Stimulated activated CD4-positive, alpha-beta T cell treated with anti-CD3 and anti-CD28 coated beads, Interleukin-1b, Interleukin-23, amount 100 ng/mL, for 4 hours (primary cell): ENCODE data around the gene CCDC148.
"Not testable (repeated sequence)": the region's sequence is repeated elsewhere in the genome, so short reads cannot be mapped to it uniquely, and the experiment has no call there.

Experiments used
- DNase-seq, 2 donors: peaks; one replicate each; pipeline ENCODE4 v3.0.0-alpha.2; 2020; ENCODE audit warnings: low read depth in 2 of 2

Gene CCDC148

DNA sequence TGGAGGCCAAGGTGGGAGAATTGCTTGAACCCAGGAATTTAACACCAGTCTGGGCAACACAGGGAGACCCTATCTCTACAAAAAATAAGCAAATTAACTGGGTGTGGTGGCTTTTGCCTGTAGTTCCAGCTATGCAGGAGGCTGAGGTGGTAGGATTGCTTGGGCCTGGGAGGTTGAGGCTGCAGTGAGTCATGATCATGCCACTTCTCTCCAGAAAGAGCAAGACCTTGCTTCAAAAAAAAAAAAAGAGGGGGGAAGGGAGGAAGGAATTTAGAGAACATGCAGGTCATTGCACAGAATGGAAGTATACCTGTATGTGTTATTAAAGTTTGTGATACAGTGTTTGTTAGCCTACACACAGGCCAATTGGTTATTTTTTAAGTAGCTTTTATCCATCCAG is 26.0 kb upstream of the CCDC148 start:
- no peak for DNase-seq

- no peak for DNase-seq
Measured at GRCh38 chr2:158481116-158481515, 24.6 kb upstream of the CCDC148 start.

- DNase-seq = no peak
Measured at GRCh38 chr2:158478816-158479215, 22.3 kb upstream of the CCDC148 start.

DNA sequence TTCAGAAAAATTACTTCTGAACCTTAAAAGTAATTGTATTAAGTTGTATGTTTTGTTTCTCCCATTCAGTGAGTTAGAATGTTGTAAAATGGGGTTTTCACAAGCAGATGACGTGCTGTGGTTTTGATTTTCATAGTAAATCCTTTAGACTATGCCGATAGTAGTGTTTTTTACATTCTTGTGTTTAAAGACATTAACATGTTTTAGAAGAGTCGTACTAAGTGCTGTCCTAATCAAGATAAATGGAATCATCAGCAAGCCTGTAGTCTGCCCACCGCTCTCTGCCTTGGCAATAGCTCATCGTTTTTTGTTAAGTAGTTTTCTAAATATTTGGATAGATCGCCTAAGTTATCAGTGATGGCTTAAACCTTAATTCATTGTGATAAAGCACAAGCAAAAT is 21.7 kb upstream of the CCDC148 start:
- no peak for DNase-seq

- DNase-seq = no peak
Measured at GRCh38 chr2:158477202-158477601, 20.6 kb upstream of the CCDC148 start.

DNA sequence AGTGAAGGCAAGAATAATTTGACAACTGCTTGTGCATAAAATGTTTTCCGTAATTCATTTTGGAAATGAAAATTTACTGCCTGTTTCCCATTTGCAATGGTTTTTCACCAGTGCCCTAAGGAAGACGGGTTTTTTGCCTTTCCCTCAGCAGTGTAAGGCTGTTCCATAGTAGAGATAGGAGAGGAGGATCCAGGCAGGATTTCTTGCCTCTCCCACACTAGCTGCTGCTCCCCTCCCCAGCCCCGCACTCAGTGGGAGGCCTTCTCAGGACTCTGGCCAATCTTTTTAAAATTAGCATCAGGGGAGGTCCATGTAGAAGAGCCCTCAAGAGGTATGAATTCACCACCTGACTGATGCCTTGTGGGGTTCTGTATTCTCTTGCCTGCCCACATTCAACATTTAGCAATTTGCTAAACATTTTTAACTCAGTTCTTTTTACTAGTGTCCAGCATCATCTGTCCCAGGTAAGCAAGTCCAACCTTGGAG is 18.0 kb upstream of the CCDC148 start:
- DNase-seq = not testable (repeated sequence)

GRCh38 chr2:158473719-158474392 is 17.3 kb upstream of the CCDC148 start:
- no peak for DNase-seq

GRCh38 chr2:158473300-158473699 is 16.7 kb upstream of the CCDC148 start:
- DNase-seq = not testable (repeated sequence)

- not testable (repeated sequence) for DNase-seq
Measured at GRCh38 chr2:158472829-158473228, 16.3 kb upstream of the CCDC148 start.

GRCh38 chr2:158467248-158467647 is 10.7 kb upstream of the CCDC148 start:
- no peak for DNase-seq

GRCh38 chr2:158464426-158465281 is 8.1 kb upstream of the CCDC148 start:
- no peak for DNase-seq

DNA sequence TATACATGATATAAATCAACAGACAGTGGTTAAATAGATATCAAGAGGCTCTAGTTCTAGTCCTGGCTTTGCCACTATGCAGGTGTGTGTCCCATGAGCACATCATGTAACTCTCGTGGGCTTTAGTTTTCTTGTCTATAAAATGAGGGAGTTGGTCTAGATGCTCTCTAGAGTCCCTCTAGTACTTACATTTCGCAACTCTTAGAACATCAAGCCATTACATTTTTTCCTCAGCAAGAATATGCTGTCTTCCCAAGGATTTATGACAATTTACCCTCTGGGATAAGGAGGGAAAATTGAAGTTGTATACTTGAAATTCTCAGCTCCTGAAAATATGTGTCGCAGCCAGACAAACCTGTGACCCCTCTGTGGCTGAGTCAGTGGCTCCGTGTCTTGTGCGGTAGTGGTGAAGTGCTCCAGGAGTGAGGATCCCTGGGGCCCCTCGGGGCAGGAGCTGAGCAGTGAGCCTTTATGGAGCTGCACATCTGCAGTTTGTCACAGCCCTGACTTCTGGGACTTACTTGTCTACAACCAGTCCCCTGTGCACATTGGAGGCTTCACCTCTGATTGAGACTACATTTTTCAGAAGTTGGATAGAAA is 7.0 kb upstream of the CCDC148 start:
- no peak for DNase-seq

GRCh38 chr2:158460632-158461297 is 4.2 kb upstream of the CCDC148 start:
- no peak for DNase-seq

GRCh38 chr2:158459161-158460003 is 2.8 kb upstream of the CCDC148 start:
- DNase-seq = no peak

DNA sequence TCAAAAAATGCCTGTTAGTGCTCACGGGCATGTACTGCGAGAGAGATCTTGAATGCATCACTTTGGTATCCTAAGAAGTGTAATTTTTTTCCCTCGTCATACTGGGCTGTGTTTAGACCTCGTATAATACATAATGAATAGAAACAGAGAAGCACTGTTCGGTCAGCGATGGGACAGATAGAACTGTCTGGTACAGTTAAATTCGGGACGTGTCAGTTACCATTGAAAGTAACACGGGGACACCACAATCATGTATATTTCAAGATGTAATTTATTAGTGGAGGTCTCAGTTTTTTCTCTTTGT is 2.0 kb upstream of the CCDC148 start:
- DNase-seq = no peak

GRCh38 chr2:158457826-158458616 is 1.5 kb upstream of the CCDC148 start:
- DNase-seq = peak; percentile 36 to 47

DNA sequence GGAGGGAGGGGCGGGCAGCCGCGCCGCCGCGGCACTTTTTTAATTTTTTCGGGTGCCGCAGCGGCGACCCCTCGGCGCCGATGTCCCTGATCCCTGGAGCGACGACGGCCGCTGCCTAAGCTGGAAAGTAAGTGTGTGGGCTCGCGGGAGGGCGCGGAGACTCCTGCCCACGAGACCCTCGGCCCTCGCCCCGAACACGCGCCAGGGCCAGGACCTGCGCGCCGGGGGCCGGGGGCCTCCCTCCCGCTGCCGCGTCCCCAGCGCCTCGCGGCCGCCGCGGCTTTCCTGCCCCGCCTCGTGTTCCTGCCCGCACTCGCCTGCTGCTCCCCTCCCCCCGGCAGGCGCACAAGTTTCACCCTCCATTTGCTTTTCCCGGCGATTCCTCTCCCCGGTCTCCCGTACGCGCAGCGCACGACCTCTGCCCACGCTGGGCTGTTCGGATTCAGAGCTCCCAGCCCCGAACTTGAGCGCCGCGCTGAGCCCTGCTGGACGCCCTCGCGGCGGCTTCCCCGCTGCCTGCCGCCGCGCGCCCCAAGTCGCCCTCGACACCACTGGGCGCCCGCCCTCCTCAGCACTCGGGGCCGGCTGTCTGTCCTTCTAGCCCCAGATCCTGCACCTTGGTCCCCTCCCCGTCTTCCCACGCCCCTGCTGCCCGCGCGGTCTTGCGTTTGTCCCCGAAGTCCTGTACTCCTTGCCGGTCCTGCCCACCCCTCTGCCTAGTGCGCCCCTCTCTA is 706 bp upstream of the CCDC148 start:
- peak; percentile 21 to 40 for DNase-seq

DNA sequence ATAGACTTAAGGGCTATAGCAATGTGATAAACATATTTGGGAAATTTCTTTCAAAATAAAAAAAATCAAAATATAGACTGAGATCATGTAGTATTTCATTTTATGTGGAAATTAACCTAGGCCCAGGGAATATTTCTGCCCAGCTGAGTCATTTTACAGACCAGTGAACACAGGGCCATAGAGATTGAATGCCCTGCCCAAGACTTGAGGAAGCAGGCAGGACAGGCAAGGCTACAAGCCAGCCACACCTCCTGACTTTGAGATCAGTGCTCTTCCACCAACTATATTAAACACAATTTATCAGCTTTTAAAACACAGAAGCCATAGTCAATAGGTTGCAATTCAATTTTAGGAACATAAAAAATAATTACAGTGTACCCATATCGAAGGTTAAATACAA is 12.9 kb downstream of the CCDC148 start:
- no peak for DNase-seq

GRCh38 chr2:158439062-158439461 is 17.5 kb downstream of the CCDC148 start:
- not testable (repeated sequence) for DNase-seq

DNA sequence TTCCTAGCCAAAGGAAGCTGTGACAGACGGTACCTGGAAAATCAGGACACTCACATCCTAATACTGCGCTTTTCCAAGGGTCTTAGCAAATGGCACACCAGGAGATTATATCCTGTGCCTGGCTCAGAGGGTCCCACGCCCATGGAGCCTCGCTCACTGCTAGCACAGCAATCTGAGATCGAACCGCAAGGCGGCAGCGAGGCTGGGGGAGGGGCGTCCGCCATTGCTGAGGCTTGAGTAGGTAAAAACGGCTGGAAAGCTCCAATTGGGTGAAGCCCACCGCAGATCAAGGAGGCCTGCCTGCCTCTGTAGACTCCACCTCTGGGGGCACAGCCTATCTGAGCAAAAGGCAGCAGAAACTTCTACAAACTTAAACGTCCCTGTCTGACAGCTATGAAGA is 22.8 kb downstream of the CCDC148 start:
- DNase-seq = not testable (repeated sequence)
